ENCODE results near the gene TMEM8B.

Gene TMEM8B

GRCh38 chr9:35842020-35842745 is 13.2 kb downstream of the TMEM8B start:
- DNase-seq (ENCODE audit: low read depth), result no peak

- DNase-seq (ENCODE audit: low read depth), result no peak
Observed at GRCh38 chr9:35842795-35843194, 13.8 kb downstream of the TMEM8B start.

DNA sequence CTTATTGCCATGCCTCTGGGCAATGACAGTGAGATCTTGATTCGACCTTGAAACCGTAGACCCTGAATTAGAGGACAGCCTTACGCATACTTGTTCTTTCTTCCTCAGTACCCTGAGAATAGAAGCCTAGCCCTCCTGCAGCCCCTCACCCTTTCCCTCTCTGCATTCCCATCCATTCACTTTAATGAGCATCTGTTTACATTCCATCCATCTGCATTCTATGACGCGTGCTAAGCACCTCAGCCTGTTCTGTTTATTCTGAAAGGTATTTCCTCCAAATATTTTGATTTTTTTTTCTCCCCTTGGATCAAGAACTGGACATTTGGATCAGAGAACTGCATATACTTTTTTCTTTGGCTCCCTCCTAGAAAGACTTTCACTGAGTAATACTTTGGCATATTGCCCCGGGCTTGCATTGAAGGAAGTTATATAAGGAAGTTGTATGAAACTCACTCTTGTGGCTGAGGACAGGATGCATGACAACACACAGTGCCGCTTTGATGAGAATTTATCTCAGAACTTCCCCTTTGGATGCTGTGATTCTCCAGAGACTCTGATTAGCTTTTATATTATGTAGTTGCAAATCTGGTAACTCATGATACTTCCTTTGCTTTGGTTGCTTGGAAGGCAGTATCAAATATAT is 15.7 kb downstream of the TMEM8B start:
- no peak for DNase-seq (ENCODE audit: low read depth)

GRCh38 chr9:35845824-35846771 is 17.1 kb downstream of the TMEM8B start:
- DNase-seq (ENCODE audit: low read depth), result no peak

DNA sequence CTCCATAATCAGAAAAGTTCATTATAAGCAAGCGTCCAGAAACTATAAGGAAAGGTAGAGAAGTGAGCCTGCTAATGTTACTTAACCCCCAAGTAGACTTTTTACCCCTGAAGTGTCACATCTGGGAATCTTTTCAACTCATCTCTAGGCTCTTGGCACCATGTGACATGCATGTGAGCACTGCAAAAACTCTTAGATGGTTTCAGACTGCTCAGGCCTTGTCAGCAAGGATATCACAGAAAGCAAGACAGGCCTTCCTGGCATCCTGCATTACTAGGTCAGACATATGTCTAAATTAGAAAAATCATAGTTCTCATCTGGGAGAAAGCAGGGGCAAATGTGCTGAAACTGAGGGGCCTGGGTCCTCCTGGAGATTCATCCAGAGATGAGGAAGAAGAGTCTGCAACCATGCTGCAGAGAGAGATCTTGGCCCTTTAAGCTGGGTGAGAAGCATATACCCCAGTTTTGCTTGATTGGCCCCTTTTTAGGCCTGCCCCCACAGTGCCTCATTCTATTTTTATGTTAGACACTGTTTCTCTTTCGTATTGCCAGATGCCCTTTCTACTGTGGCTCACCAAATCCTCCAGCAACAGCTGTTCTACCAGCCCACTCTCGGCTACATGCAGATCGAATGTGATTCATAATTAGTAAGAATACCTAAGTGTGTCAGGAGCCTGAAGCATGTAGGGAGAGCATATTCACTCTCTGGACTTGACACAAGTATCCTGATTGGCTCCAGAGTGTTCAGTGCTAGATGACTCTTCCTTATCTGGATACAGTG is 19.0 kb downstream of the TMEM8B start:
- peak; percentile 24 for DNase-seq (ENCODE audit: low read depth)

GRCh38 chr9:35852267-35852815 is 23.3 kb downstream of the TMEM8B start:
- no peak for DNase-seq (ENCODE audit: low read depth)

GRCh38 chr9:35852876-35853865 is 24.1 kb downstream of the TMEM8B start:
- DNase-seq (ENCODE audit: low read depth), result no peak

DNA sequence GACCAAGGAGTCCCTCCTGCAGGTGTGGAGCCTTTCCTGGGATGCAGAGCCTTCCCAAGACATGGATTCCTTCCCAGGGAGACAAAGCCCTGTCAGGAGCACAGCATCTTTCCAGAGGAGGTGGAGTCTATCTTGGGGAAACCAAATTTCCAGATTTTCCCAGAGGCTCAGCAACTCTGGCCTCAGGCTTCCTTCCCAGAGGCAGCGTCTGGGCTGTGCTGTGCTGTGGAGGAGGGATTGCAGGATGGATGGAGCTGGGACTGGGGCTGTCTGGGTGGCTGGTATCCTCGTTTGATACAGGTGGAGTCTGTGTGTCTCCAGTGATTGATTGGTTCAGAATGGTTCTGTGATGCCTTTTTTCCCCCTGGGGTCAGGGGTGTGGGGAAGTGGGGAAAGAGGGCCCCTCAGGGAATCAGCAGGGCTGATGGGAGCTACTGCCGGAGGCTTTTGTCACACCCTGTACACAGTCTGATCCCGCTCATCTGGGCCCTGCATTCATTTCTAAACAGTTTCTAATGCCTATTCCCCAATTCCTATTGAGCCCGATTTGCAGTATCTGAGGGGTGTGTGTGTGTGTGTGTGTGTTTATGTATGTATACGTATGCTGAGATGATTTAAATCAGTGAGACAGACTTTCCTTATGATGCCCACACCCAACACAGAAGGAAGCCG is 25.2 kb downstream of the TMEM8B start:
- no peak for DNase-seq (ENCODE audit: low read depth)

DNA sequence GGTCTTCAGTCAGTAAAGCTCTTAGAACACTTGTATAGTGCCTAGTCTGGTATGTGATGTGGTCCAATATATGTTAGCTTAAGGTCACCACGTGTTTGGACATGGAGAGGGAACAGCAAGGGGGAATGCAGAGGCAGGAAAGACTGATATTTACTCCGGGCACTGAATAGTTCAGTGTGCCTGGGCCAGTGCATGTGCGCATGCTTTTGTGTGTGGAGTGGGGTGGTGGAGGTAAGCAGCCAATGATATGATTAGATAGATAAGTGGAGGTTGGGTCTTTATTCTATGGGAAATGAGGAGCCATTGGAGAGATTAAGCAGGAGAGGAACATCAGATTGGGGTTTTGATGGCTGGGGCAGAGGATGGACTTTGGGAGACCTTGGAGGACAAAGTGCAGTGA is 27.2 kb downstream of the TMEM8B start:
- no peak for DNase-seq (ENCODE audit: low read depth)

- DNase-seq (ENCODE audit: low read depth), result no peak
Observed at GRCh38 chr9:35856882-35857281, 27.9 kb downstream of the TMEM8B start.

DNA sequence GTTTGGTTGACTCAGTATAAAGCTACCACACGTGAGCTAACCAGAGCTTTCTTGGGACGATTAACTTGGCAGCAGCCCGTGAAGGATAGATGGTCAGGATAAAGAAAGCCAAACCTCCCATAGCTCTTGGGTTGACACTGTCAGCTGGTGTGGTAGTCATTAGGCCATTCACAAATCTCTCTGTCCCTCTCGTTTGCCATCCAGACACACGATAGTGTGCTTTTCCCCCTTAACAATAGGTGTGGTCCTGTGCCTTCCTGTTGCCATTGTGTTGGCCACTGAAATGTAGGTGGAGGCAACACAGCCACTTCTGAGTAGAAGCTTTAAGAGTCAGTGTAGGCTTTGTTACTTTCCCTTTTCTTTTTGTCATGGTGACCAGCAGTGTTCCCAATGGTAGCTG is 29.4 kb downstream of the TMEM8B start:
- no peak for DNase-seq (ENCODE audit: low read depth)

DNA sequence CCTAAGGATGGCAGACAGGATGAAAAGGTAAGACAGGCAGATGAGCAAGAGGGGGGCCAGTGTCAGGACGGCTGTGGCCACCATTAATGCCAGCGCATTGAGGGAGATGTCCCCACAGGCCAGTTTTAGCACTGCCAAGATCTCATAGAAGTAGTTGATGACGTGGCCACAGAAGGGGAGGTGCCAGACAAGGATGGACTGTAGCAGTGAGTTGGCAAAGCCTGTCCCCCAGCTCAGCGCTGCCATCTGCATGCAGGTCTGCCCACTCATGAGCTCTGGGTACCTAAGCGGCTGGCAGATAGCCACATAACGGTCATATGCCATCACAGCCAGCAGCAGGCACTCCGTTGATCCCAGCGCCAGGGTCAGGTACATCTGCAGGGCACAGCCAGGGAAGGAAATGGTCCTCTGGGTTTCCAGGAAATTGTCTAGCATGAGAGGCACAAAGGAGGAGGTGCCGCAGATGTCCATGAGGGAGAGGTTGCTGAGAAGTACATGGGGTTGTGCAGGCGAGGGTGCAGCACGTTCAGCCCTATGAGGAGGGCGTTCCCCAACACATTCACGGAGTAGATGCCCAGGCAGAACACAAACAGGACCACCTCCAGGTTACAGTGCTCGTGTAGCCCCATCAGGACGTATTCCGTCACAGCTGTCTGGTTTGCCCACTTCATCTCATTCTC is 30.4 kb downstream of the TMEM8B start:
- DNase-seq (ENCODE audit: low read depth), result no peak

DNA sequence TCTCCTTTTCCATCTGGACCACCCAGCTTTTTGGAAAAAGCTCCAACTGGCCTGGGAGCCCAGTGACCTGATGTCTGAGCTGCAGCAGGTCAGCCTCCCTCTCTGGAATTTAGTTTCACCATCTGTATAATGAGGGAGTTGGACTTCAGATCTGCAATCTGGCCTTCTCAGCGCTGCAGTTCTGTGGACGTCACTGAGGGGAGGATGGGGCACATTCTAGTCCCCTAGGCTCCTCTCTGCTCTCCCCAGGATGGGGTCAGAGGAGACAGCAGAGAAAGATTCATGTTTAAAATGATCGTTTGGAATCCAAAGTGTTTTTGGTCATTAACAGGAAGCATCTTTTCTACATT is 30.9 kb downstream of the TMEM8B start:
- DNase-seq (ENCODE audit: low read depth), result no peak

- DNase-seq (ENCODE audit: low read depth), result no peak
Observed at GRCh38 chr9:35861161-35861897, 32.3 kb downstream of the TMEM8B start.

DNA sequence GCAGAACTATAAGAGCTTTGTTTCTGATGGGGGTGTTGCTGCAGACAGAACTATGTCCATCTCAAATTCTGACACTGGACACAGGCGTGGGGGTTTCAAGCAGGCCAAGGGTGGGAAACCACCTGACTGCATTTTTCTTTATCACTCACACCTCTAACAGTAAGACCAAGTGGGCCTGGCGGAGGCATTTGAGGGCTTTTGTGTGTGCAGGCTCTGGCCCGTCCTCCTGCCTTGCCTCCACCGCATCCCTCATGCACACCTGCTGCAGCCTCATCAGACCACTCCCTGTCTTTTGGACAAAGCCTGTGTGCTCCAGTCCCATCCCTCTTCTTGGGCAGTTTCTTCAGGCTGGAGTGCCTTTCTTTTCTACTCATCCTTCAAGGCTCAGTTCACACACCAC is 33.3 kb downstream of the TMEM8B start:
- no peak for DNase-seq (ENCODE audit: low read depth)

DNA sequence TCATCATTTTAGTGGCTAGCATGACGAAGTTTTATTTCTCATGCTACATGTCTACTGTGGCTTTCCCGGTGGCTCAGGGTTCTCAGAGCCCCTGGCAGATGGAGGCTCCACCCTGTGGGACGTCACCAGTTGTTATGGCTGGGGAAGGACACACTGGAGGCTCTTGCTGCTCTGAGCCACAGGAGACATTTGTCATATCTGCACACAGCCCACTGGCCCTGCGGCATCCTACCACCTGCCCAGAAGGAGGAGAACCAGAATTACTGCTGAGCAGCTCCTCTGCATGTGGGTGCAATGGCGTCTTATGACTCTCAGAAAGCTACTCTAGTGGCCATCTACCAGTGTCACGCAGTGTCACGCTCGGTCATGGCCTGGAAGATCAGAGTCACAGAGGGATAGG is 34.6 kb downstream of the TMEM8B start:
- DNase-seq (ENCODE audit: low read depth), result no peak

DNA sequence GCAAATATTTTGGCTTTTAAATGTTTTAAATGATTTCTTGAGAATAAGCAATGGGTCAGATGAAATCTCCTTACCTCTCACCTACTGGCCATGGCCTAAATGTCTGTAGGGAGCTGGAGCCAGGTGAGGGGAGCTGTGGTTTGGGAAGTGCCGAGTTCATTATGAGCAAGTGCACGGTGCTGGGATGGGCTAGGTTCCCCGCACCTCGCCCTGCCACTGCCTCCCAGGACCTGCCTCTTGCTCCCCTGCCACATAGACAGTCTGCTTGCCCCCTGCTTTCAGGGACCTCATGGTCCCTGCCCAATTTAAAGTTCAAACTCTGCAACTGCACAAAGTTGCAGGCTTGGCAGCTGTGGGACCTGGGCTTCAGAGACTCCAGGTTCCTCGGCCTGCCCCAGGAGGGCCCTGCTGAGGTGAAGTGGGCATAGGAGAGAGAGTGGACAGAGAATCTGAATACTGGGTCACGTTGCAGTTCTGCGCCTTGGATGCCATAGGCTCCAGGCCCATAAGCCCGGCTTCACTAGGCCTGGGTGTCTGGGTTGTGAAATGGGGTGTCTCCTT is 35.7 kb downstream of the TMEM8B start:
- DNase-seq (ENCODE audit: low read depth), result no peak

DNA sequence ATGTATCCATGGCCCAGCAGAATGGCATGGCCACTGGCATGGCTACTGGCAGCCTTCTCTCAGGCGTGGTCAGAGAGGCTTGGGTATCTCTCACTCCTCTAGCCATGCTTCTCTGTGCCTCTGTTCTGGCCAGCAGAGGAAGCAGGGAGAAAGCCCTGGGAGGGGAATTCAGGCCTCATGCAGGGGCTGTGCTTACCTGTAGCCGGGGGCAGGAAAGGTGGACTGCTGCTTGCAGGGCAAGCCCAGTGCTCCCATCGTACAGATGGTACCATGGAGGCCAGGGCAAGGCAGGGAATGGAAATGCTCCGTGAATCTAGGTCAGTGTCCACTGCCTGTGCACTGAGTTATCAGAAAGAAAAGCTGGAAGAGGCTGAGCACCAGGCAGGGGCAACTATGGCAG is 38.5 kb downstream of the TMEM8B start:
- DNase-seq (ENCODE audit: low read depth), result no peak

All from activated T-cell treated with anti-CD3 and anti-CD28 coated beads for 24 hours (primary cell).